Panc1 (cell line): ENCODE measurements around the gene TRIM74. TPM values are rescaled to one million over a fixed set of nuclear protein-coding genes. Genes with fewer than 3 reads are reported as not detected.
"Not testable (repeated sequence)": the region's sequence is repeated elsewhere in the genome, so short reads cannot be mapped to it uniquely, and the experiment has no call there.

Source experiments
- ATAC-seq: fragments of 200-7000 bp; cut with Tn5 transposase; 2 replicates; pipeline ENCODE4 v1.9.1; 2020; ENCODE audit warnings: mild to moderate bottlenecking, moderate library complexity
- BruUV-seq: library from RNA; stranded (reverse); fragments of 400-500 nt; replicated peaks from 2 replicates; lab custom pipeline; 2021; lab: Mats Ljungman, UMichigan
- CTCF ChIA-PET: fragments of 300-600 bp; sonication (Branson Sonifier 250); formaldehyde crosslinking; loops from one replicate; lab custom pipeline; 2022; ENCODE audit warnings: antibody characterized with exemption; lab: Charles Lee
- POLR2A ChIA-PET: fragments of 300-600 bp; sonication (Branson Sonifier 250); formaldehyde crosslinking; loops from one replicate; lab custom pipeline; 2022; ENCODE audit warnings: antibody characterized with exemption; lab: Charles Lee
- DNase-seq: peaks from one replicate; pipeline ENCODE4 v3.0.0-alpha.2; 2010; ENCODE audit warnings: low read depth, low spot score
- H3K27ac ChIP-seq: 2 replicates; pipeline ENCODE4 v1.5.1; 2011; ENCODE audit warnings: mild to moderate bottlenecking, low read length, inconsistent platforms
- H3K27me3 ChIP-seq: fragments of 200-500 bp; sonication (Bioruptor generic); 2 replicates; pipeline ENCODE4 v1.6.0; 2014; ENCODE audit warnings: low read length, inconsistent platforms; ENCODE audit not compliant: control insufficient read depth, insufficient read depth
- H3K36me3 ChIP-seq: fragments of 200-500 bp; sonication (Bioruptor generic); 2 replicates; pipeline ENCODE4 v1.5.1; 2014; ENCODE audit warnings: inconsistent platforms, mild to moderate bottlenecking, low read length, moderate library complexity; ENCODE audit not compliant: control insufficient read depth, insufficient read depth
- H3K4me1 ChIP-seq: 2 replicates; pipeline ENCODE4 v1.5.1; 2011; ENCODE audit warnings: inconsistent platforms, mild to moderate bottlenecking, low read length, moderate library complexity; ENCODE audit not compliant: control insufficient read depth, insufficient read depth
- H3K4me3 ChIP-seq, 2 experiments: 2 replicates each; pipeline ENCODE4 v1.5.1; 2011 to 2012; ENCODE audit warnings: low read depth in 2 of 2, low read length in 2 of 2, mild to moderate bottlenecking in 2 of 2, inconsistent platforms in 1 of 2, moderate library complexity in 1 of 2
- H3K9me3 ChIP-seq: fragments of 200-500 bp; sonication (Bioruptor generic); 2 replicates; pipeline ENCODE4 v1.5.1; 2014; ENCODE audit warnings: low read depth, mild to moderate bottlenecking, inconsistent platforms, low read length, moderate library complexity; ENCODE audit not compliant: control insufficient read depth, insufficient read depth
- in situ Hi-C: cut with HindIII; loops from 2 replicates; pipeline ENCODE4 v1.10.0; 2016; ENCODE audit warnings: low sequenced_read_pairs, low pct_unique_long_range_greater_than_20kb
- intact Hi-C: fragments of 100-400 bp; cut with micrococcal nuclease; formaldehyde crosslinking; loops from one replicate; pipeline ENCODE4 v1.10.0; 2022; ENCODE audit not compliant: unreplicated experiment
- total RNA-seq: library from RNA; stranded (reverse); gene quantifications from one replicate; pipeline ENCODE4 v1.2.1, GENCODE V29; 2021; ENCODE audit not compliant: unreplicated experiment

TRIM74 gene
- total RNA-seq, 1 experiment from 2014 or later, result 0.46 TPM

DNA sequence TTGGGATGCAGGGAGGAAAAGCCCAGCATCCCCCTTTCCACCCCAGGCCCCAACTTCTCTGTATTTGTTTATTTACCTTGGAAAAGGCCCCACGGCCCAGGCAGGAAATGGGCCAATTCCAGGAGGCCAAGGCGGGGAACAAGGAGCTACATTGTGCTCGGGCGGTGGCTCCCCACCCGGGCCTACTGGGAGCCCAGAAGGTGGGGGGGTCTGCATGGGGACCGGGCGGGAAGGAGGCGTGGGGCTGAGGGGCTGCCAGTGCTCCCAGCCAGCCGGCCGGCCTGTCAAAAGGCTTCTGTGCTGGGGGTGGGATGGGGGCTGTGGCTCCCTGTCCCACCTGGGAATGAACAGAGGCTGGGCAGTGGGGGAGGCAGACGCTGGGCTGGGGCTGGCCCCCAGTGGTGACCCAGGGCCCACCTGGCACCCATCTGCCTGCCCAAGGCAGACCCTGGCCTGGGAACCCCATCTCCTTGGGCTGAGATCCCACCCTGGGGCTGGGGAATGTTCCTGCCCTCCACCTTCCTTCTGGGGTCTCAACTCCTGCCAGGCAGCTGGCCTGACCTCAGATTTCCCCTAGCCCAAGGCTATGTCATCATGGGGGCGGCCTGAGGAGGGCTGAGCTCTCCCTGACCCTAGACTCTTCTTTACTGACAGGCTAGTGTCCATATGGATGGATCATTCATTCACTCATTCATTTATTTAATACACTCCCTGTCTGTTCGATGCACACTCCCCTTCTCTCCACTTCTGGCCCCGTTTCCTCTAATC is 21.1 kb upstream of the TRIM74 start:
- H3K36me3 ChIP-seq, H3K27me3 ChIP-seq, DNase-seq, POLR2A ChIA-PET, BruUV-seq, H3K9me3 ChIP-seq, in situ Hi-C loops, H3K27ac ChIP-seq, CTCF ChIA-PET, H3K4me3 ChIP-seq, H3K4me1 ChIP-seq, intact Hi-C loops: not testable (repeated sequence)
- peak; percentile 87 for ATAC-seq

GRCh38 chr7:72982084-72982483 is 12.8 kb upstream of the TRIM74 start:
- H3K36me3 ChIP-seq, BruUV-seq, H3K27ac ChIP-seq, H3K9me3 ChIP-seq, H3K4me3 ChIP-seq, POLR2A ChIA-PET, H3K27me3 ChIP-seq, intact Hi-C loops, DNase-seq, H3K4me1 ChIP-seq, CTCF ChIA-PET, ATAC-seq, in situ Hi-C loops: not testable (repeated sequence)

DNA sequence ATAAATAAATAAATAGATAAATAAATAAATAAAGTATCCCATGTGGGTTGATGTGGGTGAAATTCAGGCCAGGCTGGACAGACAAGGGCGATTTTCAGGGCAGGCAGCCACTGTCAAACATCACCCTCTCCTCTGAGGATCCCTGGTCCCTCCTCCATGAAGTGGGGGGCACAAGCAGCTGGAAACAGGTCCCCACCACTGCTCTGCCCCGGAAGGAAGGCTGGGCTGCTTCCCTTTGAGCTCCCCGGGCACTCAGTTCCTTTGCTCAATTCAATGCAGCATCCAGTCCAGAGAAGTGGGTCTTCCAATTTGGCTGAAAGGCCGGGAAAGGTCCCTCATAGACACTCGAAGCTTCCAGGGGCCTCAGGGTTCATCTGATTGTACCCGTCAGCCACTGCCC is 11.1 kb upstream of the TRIM74 start:
- H3K4me3 ChIP-seq, H3K36me3 ChIP-seq, POLR2A ChIA-PET, in situ Hi-C loops, BruUV-seq, H3K4me1 ChIP-seq, H3K9me3 ChIP-seq, CTCF ChIA-PET, intact Hi-C loops, DNase-seq, H3K27me3 ChIP-seq, ATAC-seq, H3K27ac ChIP-seq: not testable (repeated sequence)

DNA sequence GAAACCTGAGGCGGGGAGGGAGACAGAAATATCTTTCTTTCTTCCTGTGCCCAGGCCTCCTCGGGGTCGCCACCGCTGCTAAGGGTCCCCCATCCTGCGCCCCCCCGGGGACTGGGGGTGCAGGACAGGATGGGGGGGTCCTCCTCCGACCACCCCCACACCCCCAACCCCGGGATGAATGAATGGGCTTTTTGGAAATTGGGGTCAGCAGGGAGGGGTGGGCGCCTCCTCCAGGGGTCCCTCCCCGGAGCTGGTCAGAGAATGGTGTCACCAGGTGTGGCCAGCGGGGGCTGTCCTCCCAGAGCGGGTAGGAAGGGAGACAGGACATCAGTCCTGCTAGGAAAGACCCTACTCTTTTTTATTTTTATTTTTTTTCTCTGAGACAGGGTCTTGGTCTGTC is 7.2 kb upstream of the TRIM74 start:
- H3K27ac ChIP-seq, CTCF ChIA-PET, ATAC-seq, in situ Hi-C loops, H3K27me3 ChIP-seq, H3K4me1 ChIP-seq, H3K9me3 ChIP-seq, intact Hi-C loops, POLR2A ChIA-PET, H3K36me3 ChIP-seq, DNase-seq, H3K4me3 ChIP-seq: not testable (repeated sequence)
- BruUV-seq, result TSS peak; percentile 68

DNA sequence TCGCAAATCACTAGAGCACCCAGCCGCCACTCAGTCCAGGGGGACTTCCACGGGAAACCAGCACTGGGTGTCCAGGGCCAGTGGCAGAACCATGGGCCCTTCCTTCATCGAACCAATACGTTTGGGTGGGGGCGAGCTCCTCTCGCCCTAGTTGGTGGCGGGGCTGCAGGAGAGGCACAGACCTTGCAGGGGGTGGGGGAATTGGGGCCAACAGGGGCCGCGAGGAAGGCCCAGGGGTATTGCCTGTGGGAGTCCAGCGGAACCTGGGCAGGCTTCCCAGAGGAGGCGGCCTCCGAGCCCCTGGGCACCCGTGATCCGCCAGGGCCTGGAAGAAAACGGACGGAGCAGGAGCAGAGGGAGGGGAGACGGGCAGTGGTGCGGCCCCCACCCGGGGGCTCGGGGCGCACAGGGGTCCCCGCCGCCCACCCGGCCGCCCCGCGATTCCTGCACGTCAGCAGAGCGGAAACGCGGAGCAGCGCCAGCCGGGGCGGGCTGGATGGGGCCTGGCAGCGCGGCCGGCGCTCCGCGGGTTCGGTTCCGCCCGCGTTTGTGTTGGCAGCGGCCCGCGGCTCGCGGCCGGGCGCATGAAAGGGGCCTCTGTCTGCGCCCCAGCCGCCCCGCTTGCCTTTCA is 6.5 kb upstream of the TRIM74 start:
- in situ Hi-C loops, CTCF ChIA-PET, POLR2A ChIA-PET, ATAC-seq, BruUV-seq, H3K9me3 ChIP-seq, H3K36me3 ChIP-seq, H3K27ac ChIP-seq, H3K4me1 ChIP-seq, H3K4me3 ChIP-seq, DNase-seq, H3K27me3 ChIP-seq, intact Hi-C loops: not testable (repeated sequence)

- peak; percentile 27; the same call in 1 of the 2 replicates for ATAC-seq
- intact Hi-C loops, H3K27ac ChIP-seq, POLR2A ChIA-PET, H3K36me3 ChIP-seq, in situ Hi-C loops, H3K27me3 ChIP-seq, H3K4me3 ChIP-seq, CTCF ChIA-PET, DNase-seq, H3K4me1 ChIP-seq, BruUV-seq, H3K9me3 ChIP-seq: not testable (repeated sequence)
These were observed 5.5 kb upstream of the TRIM74 start for GRCh38 chr7:72974781-72975180.

GRCh38 chr7:72971505-72971904 is 2.2 kb upstream of the TRIM74 start:
- POLR2A ChIA-PET, intact Hi-C loops, H3K4me1 ChIP-seq, H3K9me3 ChIP-seq, in situ Hi-C loops, BruUV-seq, H3K27me3 ChIP-seq, CTCF ChIA-PET, H3K27ac ChIP-seq, H3K4me3 ChIP-seq, H3K36me3 ChIP-seq, DNase-seq: not testable (repeated sequence)
- ATAC-seq, result 0 out of 2 replicates have a peak, but pooled peaks have one; percentile 6
